ENCODE measurements around the gene FUT6.
A peak's percentile ranks its signal among the peaks of the same experiment; 100 is the strongest.

FUT6 gene

GRCh38 chr19:5829567-5830310, 9.8 kb downstream of the FUT6 start:
- peaks cover 0 to 6% (median 0%) of the 10 kb centered on the region in 11 experiments; a peak in 5 of 22 replicates for H4K20me1 ChIP-seq
- no peak for TF ChIP-seq Cebpa-rat (IDR thresholded peaks at IDR 0.05)
- 0 out of 22 replicates have a peak, but pooled peaks cover 0 to 8% (median 0%) of the 10 kb centered on the region in 11 experiments for H3K27me3 ChIP-seq
- H3K9me3 ChIP-seq (replicated peaks in 1 of 11) = no peaks in the 10 kb centered on the region
- H3K36me3 ChIP-seq = no peaks in the 10 kb centered on the region
- H3K4me1 ChIP-seq = peaks cover 28 to 43% (median 35%) of the 10 kb centered on the region in 10 experiments
- peak overlapping the region in 10 of 11 experiments; percentile 86 to 98 (median 92); a peak in 17 of 22 replicates for H3K27ac ChIP-seq
- peak overlapping the region; percentile 85 to 99 (median 97) for H3K4me2 ChIP-seq
- peak overlapping the region; percentile 84 to 95 (median 90); a peak in 21 of 22 replicates for H3K9ac ChIP-seq
- H3K4me3 ChIP-seq = peak overlapping the region; percentile 57 to 81 (median 70)

- Histone ChIP-seq H3K27ac (peak overlapping the region; percentile 85 to 98 (median 92)), H3K9ac (peak overlapping the region; percentile 84 to 95 (median 90)), H4K20me1 (peaks cover 0 to 6% (median 0%) of the 10 kb centered on the region in 11 experiments; a peak in 5 of 22 replicates)
These were observed 10.6 kb downstream of the FUT6 start for GRCh38 chr19:5828661-5829566.

GRCh38 chr19:5827891-5828660, 11.4 kb downstream of the FUT6 start:
- peak overlapping the region; percentile 85 to 98 (median 92) for H3K27ac ChIP-seq
- H3K4me3 ChIP-seq = peak overlapping the region; percentile 57 to 81 (median 70)

More at GRCh38 chr19:5828661-5829566, 10.6 kb downstream of the FUT6 start:
- Histone ChIP-seq H3K4me1 (peaks cover 28 to 40% (median 35%) of the 10 kb centered on the region in 10 experiments), H3K27me3 (0 out of 22 replicates have a peak, but pooled peaks cover 0 to 8% (median 0%) of the 10 kb centered on the region in 11 experiments), H3K36me3 (no peaks in the 10 kb centered on the region), H3K4me3 (peak overlapping the region; percentile 57 to 81 (median 70)), H3K9me3 (replicated peaks in 1 of 11) (no peaks in the 10 kb centered on the region), H3K4me2 (peak overlapping the region; percentile 85 to 99 (median 97))
- TF ChIP-seq Cebpa-rat (IDR thresholded peaks at IDR 0.05) = no peak

GRCh38 chr19:5827342-5827890, 12.1 kb downstream of the FUT6 start:
- peak overlapping the region; percentile 61 to 99 (median 97) for H3K4me2 ChIP-seq
- H3K4me3 ChIP-seq = peak overlapping the region; percentile 57 to 81 (median 70)
- peaks cover 28 to 40% (median 35%) of the 10 kb centered on the region in 10 experiments for H3K4me1 ChIP-seq
- H3K36me3 ChIP-seq = no peaks in the 10 kb centered on the region
- H3K9ac ChIP-seq = peak overlapping the region; percentile 84 to 95 (median 90)
- H3K27me3 ChIP-seq = 0 out of 22 replicates have a peak, but pooled peaks cover 0 to 8% (median 0%) of the 10 kb centered on the region in 11 experiments
- peak overlapping the region; percentile 85 to 98 (median 92); a peak in 21 of 22 replicates for H3K27ac ChIP-seq
- H3K9me3 ChIP-seq (replicated peaks in 1 of 11) = no peaks in the 10 kb centered on the region
- no peak for TF ChIP-seq Cebpa-rat (IDR thresholded peaks at IDR 0.05)
- H4K20me1 ChIP-seq = peaks cover 0 to 6% (median 0%) of the 10 kb centered on the region in 11 experiments; a peak in 5 of 22 replicates

More at GRCh38 chr19:5827891-5828660, 11.4 kb downstream of the FUT6 start:
- Histone ChIP-seq H3K9me3 (replicated peaks in 1 of 11) (no peaks in the 10 kb centered on the region), H3K36me3 (no peaks in the 10 kb centered on the region), H3K27me3 (0 out of 22 replicates have a peak, but pooled peaks cover 0 to 8% (median 0%) of the 10 kb centered on the region in 11 experiments), H3K4me1 (peaks cover 28 to 40% (median 35%) of the 10 kb centered on the region in 10 experiments), H3K4me2 (peak overlapping the region; percentile 85 to 99 (median 97)), H4K20me1 (peaks cover 0 to 6% (median 0%) of the 10 kb centered on the region in 11 experiments; a peak in 5 of 22 replicates), H3K9ac (peak overlapping the region; percentile 84 to 95 (median 90))
- TF ChIP-seq Cebpa-rat (IDR thresholded peaks at IDR 0.05) = 0 out of 22 replicates have a peak, but pooled peaks of 1 of the 11 experiments have one; percentile 22

GRCh38 chr19:5826531-5827341, 12.8 kb downstream of the FUT6 start:
- peak overlapping the region in 8 of 11 experiments; percentile 86 to 98 (median 93); a peak in 7 of 22 replicates for H3K27ac ChIP-seq
- H3K36me3 ChIP-seq = no peaks in the 10 kb centered on the region
- peak overlapping the region in 8 of 11 experiments; percentile 84 to 95 (median 90); a peak in 13 of 22 replicates for H3K9ac ChIP-seq
- H3K4me3 ChIP-seq = peak overlapping the region in 9 of 10 experiments; percentile 57 to 81 (median 68); a peak in 18 of 20 replicates
- H3K4me2 ChIP-seq = peak overlapping the region; percentile 61 to 99 (median 97)
- peaks cover 28 to 40% (median 35%) of the 10 kb centered on the region in 10 experiments for H3K4me1 ChIP-seq
- no peak for TF ChIP-seq Cebpa-rat (IDR thresholded peaks at IDR 0.05)
- H3K27me3 ChIP-seq = 0 out of 22 replicates have a peak, but pooled peaks cover 0 to 8% (median 0%) of the 10 kb centered on the region in 11 experiments
- H3K9me3 ChIP-seq (replicated peaks in 1 of 11) = no peaks in the 10 kb centered on the region
- peaks cover 0 to 6% (median 0%) of the 10 kb centered on the region in 11 experiments; a peak in 4 of 22 replicates for H4K20me1 ChIP-seq

- Histone ChIP-seq H3K4me1 (peaks cover 28 to 37% (median 33%) of the 10 kb centered on the region in 10 experiments), H3K27ac (no peak overlapping the region), H3K4me2 (no peak overlapping the region), H3K9ac (no peak overlapping the region), H3K36me3 (no peaks in the 10 kb centered on the region), H3K9me3 (replicated peaks in 1 of 11) (no peaks in the 10 kb centered on the region), H3K4me3 (no peak overlapping the region), H4K20me1 (peaks cover 0 to 6% (median 0%) of the 10 kb centered on the region in 11 experiments; a peak in 4 of 22 replicates), H3K27me3 (0 out of 22 replicates have a peak, but pooled peaks cover 0 to 8% (median 0%) of the 10 kb centered on the region in 11 experiments)
- TF ChIP-seq Cebpa-rat (IDR thresholded peaks at IDR 0.05) = no peak
These were observed 14.3 kb downstream of the FUT6 start for GRCh38 chr19:5825178-5825577.

GRCh38 chr19:5824751-5825150, 14.8 kb downstream of the FUT6 start:
- Histone ChIP-seq H3K4me2 (no peak overlapping the region), H4K20me1 (peaks cover 0 to 2% (median 0%) of the 10 kb centered on the region in 11 experiments; a peak in 4 of 22 replicates), H3K4me1 (peaks cover 24 to 33% (median 29%) of the 10 kb centered on the region in 10 experiments), H3K9me3 (replicated peaks in 1 of 11) (no peaks in the 10 kb centered on the region), H3K9ac (no peak overlapping the region), H3K4me3 (no peak overlapping the region), H3K27me3 (0 out of 22 replicates have a peak, but pooled peaks cover 0 to 8% (median 0%) of the 10 kb centered on the region in 11 experiments), H3K36me3 (no peaks in the 10 kb centered on the region), H3K27ac (no peak overlapping the region)
- TF ChIP-seq Cebpa-rat (IDR thresholded peaks at IDR 0.05) = no peak
